ENCODE data around the gene YARS1. TPM values are rescaled to one million over a fixed set of nuclear protein-coding genes. Genes with fewer than 3 reads are reported as not detected.

YARS1 gene
- total RNA-seq, 6 donors from 2014 or later: 82.1 to 110 (median 95.1) TPM

DNA sequence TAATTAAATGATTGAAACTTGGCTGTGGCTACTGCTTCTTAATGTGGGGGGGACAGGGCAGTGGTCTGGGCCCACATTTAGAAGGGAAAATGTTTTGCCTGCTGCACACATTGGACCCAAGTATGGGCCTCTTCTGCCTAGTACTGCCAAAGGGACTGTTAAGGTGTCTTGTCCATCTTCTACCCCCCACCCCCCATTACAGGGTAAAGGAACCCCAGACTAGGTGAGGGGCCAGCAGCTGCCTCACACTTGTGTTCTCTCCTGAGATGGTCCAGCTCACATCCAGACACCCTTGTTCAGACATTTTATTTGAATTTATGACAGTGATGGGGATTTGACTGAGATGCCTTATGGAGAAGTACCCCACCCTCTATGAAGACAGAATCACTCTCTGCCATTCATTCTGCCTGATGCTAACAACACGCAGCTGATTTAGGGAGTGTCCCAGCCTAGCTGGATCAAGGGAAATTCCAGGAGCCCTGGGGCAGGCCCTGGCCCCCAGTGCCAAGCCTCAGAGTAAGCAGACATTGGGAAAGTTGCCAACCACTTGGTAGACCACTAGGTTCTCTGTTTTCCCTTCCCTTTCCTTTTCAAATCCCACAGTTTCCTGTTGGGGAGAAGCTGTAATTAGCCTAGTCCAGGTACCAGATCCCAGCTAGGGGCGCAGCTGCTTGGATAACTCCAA is 42.1 kb downstream of the YARS1 start:
- Histone ChIP-seq H3K36me3 (peaks cover 5 to 85% (median 60%) of the 10 kb centered on the region in 4 donors), H3K4me3 (no peak overlapping the region), H3K4me1 (peaks cover 12 to 27% (median 13%) of the 10 kb centered on the region in 4 donors), H3K9me3 (no peaks in the 10 kb centered on the region), H3K27ac (peak overlapping the region in 3 of 4 donors; percentile 31 to 73 (median 54)), H3K27me3 (no peaks in the 10 kb centered on the region)
- ATAC-seq (ENCODE audit: low FRiP score in 2 of 2): no peak
- TF ChIP-seq POLR2A (IDR thresholded peaks at IDR 0.05): no peak
- no peak for TF ChIP-seq POLR2AphosphoS5 (IDR thresholded peaks at IDR 0.05)
- TF ChIP-seq, protein P1, sequence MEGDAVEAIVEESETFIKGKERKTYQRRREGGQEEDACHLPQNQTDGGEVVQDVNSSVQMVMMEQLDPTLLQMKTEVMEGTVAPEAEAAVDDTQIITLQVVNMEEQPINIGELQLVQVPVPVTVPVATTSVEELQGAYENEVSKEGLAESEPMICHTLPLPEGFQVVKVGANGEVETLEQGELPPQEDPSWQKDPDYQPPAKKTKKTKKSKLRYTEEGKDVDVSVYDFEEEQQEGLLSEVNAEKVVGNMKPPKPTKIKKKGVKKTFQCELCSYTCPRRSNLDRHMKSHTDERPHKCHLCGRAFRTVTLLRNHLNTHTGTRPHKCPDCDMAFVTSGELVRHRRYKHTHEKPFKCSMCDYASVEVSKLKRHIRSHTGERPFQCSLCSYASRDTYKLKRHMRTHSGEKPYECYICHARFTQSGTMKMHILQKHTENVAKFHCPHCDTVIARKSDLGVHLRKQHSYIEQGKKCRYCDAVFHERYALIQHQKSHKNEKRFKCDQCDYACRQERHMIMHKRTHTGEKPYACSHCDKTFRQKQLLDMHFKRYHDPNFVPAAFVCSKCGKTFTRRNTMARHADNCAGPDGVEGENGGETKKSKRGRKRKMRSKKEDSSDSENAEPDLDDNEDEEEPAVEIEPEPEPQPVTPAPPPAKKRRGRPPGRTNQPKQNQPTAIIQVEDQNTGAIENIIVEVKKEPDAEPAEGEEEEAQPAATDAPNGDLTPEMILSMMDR (IDR thresholded peaks at IDR 0.05): no peak
- no peak for TF ChIP-seq EP300 (IDR thresholded peaks at IDR 0.05)
- 33 to 50% methylated on average over 2 of the region's 2 CpGs for WGBS, 2 donors
- DNase-seq: peak in 1 of 2 donors; percentile 51

DNA sequence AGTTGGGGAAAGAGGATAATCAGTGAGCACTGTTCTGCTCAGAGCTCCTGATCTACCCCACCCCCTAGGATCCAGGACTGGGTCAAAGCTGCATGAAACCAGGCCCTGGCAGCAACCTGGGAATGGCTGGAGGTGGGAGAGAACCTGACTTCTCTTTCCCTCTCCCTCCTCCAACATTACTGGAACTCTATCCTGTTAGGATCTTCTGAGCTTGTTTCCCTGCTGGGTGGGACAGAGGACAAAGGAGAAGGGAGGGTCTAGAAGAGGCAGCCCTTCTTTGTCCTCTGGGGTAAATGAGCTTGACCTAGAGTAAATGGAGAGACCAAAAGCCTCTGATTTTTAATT is 42.7 kb downstream of the YARS1 start:
- TF ChIP-seq, protein P1 (IDR thresholded peaks at IDR 0.05): no peak
- TF ChIP-seq POLR2AphosphoS5 (IDR thresholded peaks at IDR 0.05) (no peak), EP300 (IDR thresholded peaks at IDR 0.05) (no peak), POLR2A (IDR thresholded peaks at IDR 0.05) (no peak)
- H3K27me3 ChIP-seq: no peaks in the 10 kb centered on the region
- peak overlapping the region in 3 of 4 donors; percentile 39 to 73 (median 54) for H3K27ac ChIP-seq
- peaks cover 2 to 82% (median 56%) of the 10 kb centered on the region in 4 donors for H3K36me3 ChIP-seq
- ATAC-seq (ENCODE audit: low FRiP score in 2 of 2): no peak
- no peaks in the 10 kb centered on the region for H3K9me3 ChIP-seq
- no peak overlapping the region for H3K4me3 ChIP-seq
- peaks cover 12 to 27% (median 15%) of the 10 kb centered on the region in 4 donors for H3K4me1 ChIP-seq
- DNase-seq: no peak

DNA sequence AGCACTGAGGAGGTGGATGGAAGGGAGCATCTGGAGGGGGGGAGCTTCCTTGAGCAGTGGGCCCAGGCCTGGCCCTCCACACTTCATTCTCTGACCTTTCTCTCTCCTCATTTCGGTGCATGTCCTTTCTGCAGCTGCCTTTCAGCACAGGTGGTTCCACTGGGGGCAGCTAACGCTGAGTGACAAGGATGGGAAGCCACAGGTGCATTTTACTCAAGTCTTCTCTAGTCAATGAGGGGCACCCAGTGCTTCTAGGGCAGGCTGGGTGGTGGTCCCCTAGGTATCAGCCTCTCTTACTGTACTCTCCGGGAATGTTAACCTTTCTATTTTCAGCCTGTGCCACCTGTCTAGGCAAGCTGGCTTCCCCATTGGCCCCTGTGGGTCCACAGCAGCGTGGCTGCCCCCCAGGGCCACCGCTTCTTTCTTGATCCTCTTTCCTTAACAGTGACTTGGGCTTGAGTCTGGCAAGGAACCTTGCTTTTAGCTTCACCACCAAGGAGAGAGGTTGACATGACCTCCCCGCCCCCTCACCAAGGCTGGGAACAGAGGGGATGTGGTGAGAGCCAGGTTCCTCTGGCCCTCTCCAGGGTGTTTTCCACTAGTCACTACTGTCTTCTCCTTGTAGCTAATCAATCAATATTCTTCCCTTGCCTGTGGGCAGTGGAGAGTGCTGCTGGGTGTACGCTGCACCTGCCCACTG is 43.2 kb downstream of the YARS1 start:
- 92 to 93% methylated on average over 7 of the region's 7 CpGs for WGBS, 2 donors
- ATAC-seq (ENCODE audit: low FRiP score in 2 of 2) (no peak), DNase-seq (no peak)
- Histone ChIP-seq H3K4me3 (no peak overlapping the region), H3K27me3 (no peaks in the 10 kb centered on the region), H3K4me1 (peaks cover 12 to 27% (median 17%) of the 10 kb centered on the region in 4 donors), H3K27ac (peak overlapping the region in 3 of 4 donors; percentile 32 to 73 (median 39)), H3K36me3 (peaks cover 2 to 76% (median 51%) of the 10 kb centered on the region in 4 donors), H3K9me3 (no peaks in the 10 kb centered on the region)
- TF ChIP-seq POLR2A (IDR thresholded peaks at IDR 0.05) (no peak), EP300 (IDR thresholded peaks at IDR 0.05) (no peak), POLR2AphosphoS5 (IDR thresholded peaks at IDR 0.05) (no peak)
- TF ChIP-seq, protein P1 (IDR thresholded peaks at IDR 0.05): no peak

DNA sequence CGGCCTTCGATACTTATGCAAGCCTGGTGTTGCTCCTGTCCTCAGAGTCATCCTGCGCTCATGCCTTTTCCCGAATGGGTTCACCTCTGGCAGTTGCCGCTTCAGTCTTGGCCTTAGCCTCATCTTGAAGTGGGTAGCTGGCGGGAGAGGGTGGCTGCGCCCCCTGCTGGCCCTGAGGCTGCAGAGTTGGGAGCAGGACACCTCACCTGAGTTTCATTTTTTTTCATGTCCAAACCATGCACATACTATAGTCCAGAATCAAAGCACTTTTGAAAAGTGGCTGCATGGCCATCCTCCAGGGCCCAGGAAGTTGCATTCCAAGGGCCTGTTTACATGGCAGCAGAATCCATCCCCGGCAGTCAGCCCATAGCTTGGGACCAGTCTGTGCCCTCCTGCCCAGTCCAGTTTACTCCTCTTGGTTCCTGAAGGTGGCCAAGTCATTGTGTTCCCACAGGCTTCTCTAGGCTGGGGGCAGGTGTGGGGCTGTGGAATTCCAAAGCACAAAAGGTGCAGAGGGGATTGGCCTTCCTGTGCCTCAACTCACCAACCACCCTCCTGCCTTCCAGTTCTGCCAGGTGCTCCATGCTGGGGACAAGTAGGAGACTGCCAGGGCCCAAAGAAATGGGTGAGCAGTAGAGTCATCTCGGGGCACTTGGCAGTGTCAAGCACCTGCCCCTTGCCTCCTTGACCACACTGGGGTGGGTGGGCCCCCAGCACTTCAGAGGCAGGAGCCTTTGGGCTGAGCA is 44.0 kb downstream of the YARS1 start:
- Histone ChIP-seq H3K4me1 (peaks cover 12 to 34% (median 20%) of the 10 kb centered on the region in 4 donors), H3K4me3 (no peak overlapping the region), H3K27me3 (no peaks in the 10 kb centered on the region), H3K27ac (peak overlapping the region in 3 of 4 donors; percentile 32 to 73 (median 39)), H3K36me3 (peaks cover 2 to 70% (median 50%) of the 10 kb centered on the region in 4 donors), H3K9me3 (no peaks in the 10 kb centered on the region)
- WGBS, 2 donors: 38 to 46% methylated on average over 8 to 9 of the region's 9 CpGs
- TF ChIP-seq, protein P1 (IDR thresholded peaks at IDR 0.05): peak; percentile 81 to 94 (median 89)
- TF ChIP-seq POLR2A (IDR thresholded peaks at IDR 0.05): no peak
- peak in 1 of 2 donors; percentile 18 for TF ChIP-seq POLR2AphosphoS5 (IDR thresholded peaks at IDR 0.05)
- DNase-seq (peak; percentile 85 to 95), ATAC-seq (ENCODE audit: low FRiP score in 2 of 2) (peak; percentile 78 to 83)
